HepG2 (cell line): ENCODE results near the gene SPTSSB. TPM values are rescaled to one million over a fixed set of nuclear protein-coding genes. Genes with fewer than 3 reads are reported as not detected.
A peak's percentile ranks its signal among the peaks of the same experiment; 100 is the strongest.

Source experiments
- ATAC-seq: fragments of 200-7000 bp; cut with Tn5 transposase; 3 replicates; pipeline ENCODE4 v1.9.1; 2020; ENCODE audit warnings: mild to moderate bottlenecking, moderate library complexity
- BruUV-seq: library from RNA; stranded (reverse); fragments of 400-500 nt; replicated peaks from 2 replicates; lab custom pipeline; 2021; lab: Mats Ljungman, UMichigan
- CTCF ChIA-PET: fragments of 300-600 bp; formaldehyde crosslinking; extraction: SDS; loops from one replicate; lab custom pipeline; 2021; ENCODE audit warnings: low total read pairs, inconsistent platforms, low intra/inter-chr PET ratio; lab: Yijun Ruan, JAX
- POLR2A ChIA-PET: fragments of 350-600 bp; sonication (Branson Sonifier 250); formaldehyde crosslinking; loops from one replicate; lab custom pipeline; 2020; ENCODE audit warnings: antibody characterized with exemption, inconsistent platforms; lab: Yijun Ruan, JAX
- DNase-seq: peaks from one replicate; pipeline ENCODE4 v3.0.0-alpha.2; 2015; ENCODE audit warnings: low spot score
- FAIRE-seq: peaks from 3 replicates; lab custom pipeline; 2011; peaks lifted over from hg19 to GRCh38; lab: Jason Lieb, UNC
- H2AFZ ChIP-seq: one replicate; pipeline ENCODE4 v1.6.1; 2011; ENCODE audit warnings: low read length, inconsistent platforms
- H3K27ac ChIP-seq: fragments of 300-600 bp; 3 replicates; pipeline ENCODE4 v1.8.0; 2011; ENCODE audit warnings: mixed run types, mild to moderate bottlenecking, mixed read lengths, low read length, inconsistent platforms; ENCODE audit not compliant: insufficient read depth; ENCODE audit errors: extremely low read length
- H3K27me3 ChIP-seq, 2 experiments: fragments of 200-600 bp in 1 of 2; 2 replicates in 1 of 2; 3 replicates in 1 of 2; pipeline versions ENCODE4 v1.6.0 to v1.8.0; 2011; ENCODE audit warnings: low read length in 2 of 2, mild to moderate bottlenecking in 2 of 2, moderate library complexity in 2 of 2, inconsistent platforms in 1 of 2; ENCODE audit not compliant: insufficient read depth in 2 of 2, control insufficient read depth in 1 of 2
- H3K36me3 ChIP-seq, 2 experiments: fragments of 200-600 bp in 1 of 2; replicated peaks in 1 of 2; 2 replicates in 1 of 2; 3 replicates in 1 of 2; pipeline versions ENCODE4 v1.5.1 to v1.8.0; 2011; ENCODE audit warnings: low read length in 2 of 2, inconsistent platforms in 1 of 2; ENCODE audit not compliant: insufficient read depth in 2 of 2, control insufficient read depth in 1 of 2
- H3K4me1 ChIP-seq: 2 replicates; pipeline ENCODE4 v1.5.1; 2012; ENCODE audit warnings: low read length, inconsistent platforms; ENCODE audit not compliant: insufficient read depth
- H3K4me2 ChIP-seq: 2 replicates; pipeline ENCODE4 v1.6.0; 2011; ENCODE audit warnings: low read depth, low read length, inconsistent platforms
- H3K4me3 ChIP-seq, 3 experiments: fragments of 200-600 bp in 1 of 3; sonication (generic), shearing (Covaris generic) in 1 of 3; replicated peaks in 1 of 3; 2 replicates each; pipeline ENCODE4 v1.5.1; 2011 to 2016; ENCODE audit warnings: low read length in 3 of 3, inconsistent platforms in 2 of 3, low read depth in 2 of 3, mild to moderate bottlenecking in 2 of 3, control low read depth in 1 of 3, mixed read lengths in 1 of 3; ENCODE audit not compliant: insufficient read depth in 1 of 3
- H3K79me2 ChIP-seq: one replicate; pipeline ENCODE4 v1.6.1; 2011; ENCODE audit warnings: low read length, inconsistent platforms; ENCODE audit not compliant: insufficient read depth
- H3K9ac ChIP-seq: 2 replicates; pipeline ENCODE4 v1.6.0; 2011; ENCODE audit warnings: mild to moderate bottlenecking, low read depth, low read length, inconsistent platforms; ENCODE audit not compliant: insufficient read depth
- H3K9me3 ChIP-seq: 2 replicates; pipeline ENCODE4 v1.5.1; 2012; ENCODE audit warnings: mild to moderate bottlenecking, low read length
- H4K20me1 ChIP-seq: 2 replicates; pipeline ENCODE4 v1.6.0; 2011; ENCODE audit warnings: inconsistent platforms, mild to moderate bottlenecking, low read length, moderate library complexity; ENCODE audit not compliant: insufficient read depth
- CBX5 ChIP-seq: sonication (generic); formaldehyde crosslinking; IDR thresholded peaks from 2 replicates; pipeline ENCODE4 v1.4.0; 2020; ENCODE audit warnings: missing genetic modification reagents, borderline replicate concordance
- CCDC6 ChIP-seq: sonication (generic); formaldehyde crosslinking; IDR thresholded peaks from 2 replicates; pipeline ENCODE4 v1.8.1; 2022; ENCODE audit warnings: mild to moderate bottlenecking, missing genetic modification reagents, moderate library complexity
- CERS6 ChIP-seq: sonication (generic); formaldehyde crosslinking; IDR thresholded peaks from 2 replicates; pipeline ENCODE4 v1.5.0; 2020; ENCODE audit warnings: missing genetic modification reagents
- CREB1 ChIP-seq, 2 experiments: fragments of 450-650 bp in 1 of 2; IDR thresholded peaks; 2 replicates each; pipeline ENCODE4 v1.6.1; 2016 to 2017; ENCODE audit warnings: control low read depth in 1 of 2, mild to moderate bottlenecking in 1 of 2, missing compliant biosample characterization in 1 of 2, missing genetic modification characterization in 1 of 2
- GABPB1 ChIP-seq: IDR thresholded peaks from 2 replicates; pipeline ENCODE4 v1.6.1; 2016; ENCODE audit warnings: mild to moderate bottlenecking, missing genetic modification reagents, moderate library complexity, missing compliant biosample characterization
- MYPOP ChIP-seq: sonication (generic); formaldehyde crosslinking; IDR thresholded peaks from 2 replicates; pipeline ENCODE4 v1.8.1; 2023; ENCODE audit warnings: mild to moderate bottlenecking, moderate library complexity, missing genetic modification reagents
- NFE2L2 ChIP-seq: fragments of 150-350 bp; IDR thresholded peaks from 2 replicates; pipeline ENCODE4 v1.6.1; 2014; ENCODE audit warnings: low read length
- ZNF20 ChIP-seq: sonication (generic); formaldehyde crosslinking; IDR thresholded peaks from 2 replicates; pipeline ENCODE4 v1.4.0; 2020; ENCODE audit warnings: mild to moderate bottlenecking, moderate library complexity, missing genetic modification reagents
- ZNF605 ChIP-seq: sonication (generic); formaldehyde crosslinking; IDR thresholded peaks from 2 replicates; pipeline ENCODE4 v1.8.0; 2022; ENCODE audit warnings: mild to moderate bottlenecking, missing genetic modification reagents
- WGBS: methylation state at CpG from one replicate; pipeline ENCODE4 v1.1.6; 2017; ENCODE audit warnings: low lambda C conversion rate; 5-methylcytosine and 5-hydroxymethylcytosine counted together
- in situ Hi-C: cut with HindIII; loops from 2 replicates; pipeline ENCODE4 v1.10.0; 2017; ENCODE audit warnings: low pct_unique_long_range_greater_than_20kb; ENCODE audit not compliant: extremely low pct_ligation_motif_present
- intact Hi-C: fragments of 100-400 bp; cut with micrococcal nuclease; formaldehyde crosslinking; loops from one replicate; pipeline ENCODE4 v1.10.0; 2022; ENCODE audit not compliant: unreplicated experiment
- polyA plus RNA-seq, 8 experiments: library from polyadenylated mRNA; depleted of rRNA in 3 of 8; stranded (reverse) in 7 of 8; unstranded in 1 of 8; fragments of >200 nt; fragmentation: Illumina TruSeq in 4 of 8; extraction: Trizol in 4 of 8; gene quantifications; 2 replicates each; pipeline versions ENCODE4 v1.2.1 to v1.2.3, GENCODE V29; 2011 to 2016; ENCODE audit warnings: low read depth in 4 of 8, missing spikeins in 1 of 8, mixed read lengths in 1 of 8; ENCODE audit not compliant: insufficient read depth in 1 of 8
- total RNA-seq, 5 experiments: library from RNA; depleted of rRNA; stranded (reverse); fragments of >200 nt; fragmentation: Illumina TruSeq; extraction: Trizol; gene quantifications; 2 replicates each; pipeline ENCODE4 v1.2.3, GENCODE V29; 2016; ENCODE audit warnings: low read depth in 1 of 5
- TF ChIP-seq, protein P1 (sequence below): sonication (generic); IDR thresholded peaks from 2 replicates; pipeline ENCODE4 v1.6.1; 2016; ENCODE audit warnings: low read depth, borderline replicate concordance
- TF ChIP-seq, protein P2 (sequence below): sonication (generic); formaldehyde crosslinking; IDR thresholded peaks from 2 replicates; pipeline ENCODE4 v1.4.0; 2020; ENCODE audit warnings: missing genetic modification reagents

The SPTSSB gene
- total and polyA plus RNA-seq, 2 of the 13 experiments (the other 11 are each of a cell fraction or from before 2014, with no cell fraction given) = 0.51 to 2.4 TPM

- Histone ChIP-seq H3K79me2 (no peaks in the 10 kb centered on the region), H3K36me3 (no peaks in the 10 kb centered on the region), H3K4me3 (no peak overlapping the region), H4K20me1 (no peaks in the 10 kb centered on the region), H3K9ac (no peak overlapping the region), H2AFZ (no peak overlapping the region), H3K4me1 (peaks cover 7% of the 10 kb centered on the region), H3K27me3 (0 out of 5 replicates have a peak, but pooled peaks cover 0 to 1% of the 10 kb centered on the region in 2 experiments), H3K4me2 (no peak overlapping the region), H3K27ac (no peak overlapping the region), H3K9me3 (peaks cover under 1% of the 10 kb centered on the region; the same call in 1 of the 2 replicates)
- ChIA-PET CTCF (no interaction called here), POLR2A (no interaction called here)
- no peak for FAIRE-seq
- no TSS peak for BruUV-seq
- no peak for ATAC-seq
- TF ChIP-seq CBX5 (CRISPR knock-in tag) = no peak
- peak; percentile 46 for TF ChIP-seq CREB1 (IDR thresholded peaks at IDR 0.05)
- TF ChIP-seq CREB1 (CRISPR knock-in tag; IDR thresholded peaks at IDR 0.05) = no peak
- no peak for TF ChIP-seq ZNF20 (CRISPR knock-in tag)
- no peak for TF ChIP-seq ZNF605 (CRISPR knock-in tag)
- peak; percentile 36; the same call in 1 of the 2 replicates for TF ChIP-seq NFE2L2
- TF ChIP-seq GABPB1 (CRISPR knock-in tag) = no peak
- in situ Hi-C loops (no loop called here), intact Hi-C loops (no loop called here)
- no peak for DNase-seq
- 41% methylated on average over 3 of the region's 3 CpGs for WGBS
These were observed 56.4 kb downstream of the SPTSSB start for GRCh38 chr3:161314836-161315395.

DNA sequence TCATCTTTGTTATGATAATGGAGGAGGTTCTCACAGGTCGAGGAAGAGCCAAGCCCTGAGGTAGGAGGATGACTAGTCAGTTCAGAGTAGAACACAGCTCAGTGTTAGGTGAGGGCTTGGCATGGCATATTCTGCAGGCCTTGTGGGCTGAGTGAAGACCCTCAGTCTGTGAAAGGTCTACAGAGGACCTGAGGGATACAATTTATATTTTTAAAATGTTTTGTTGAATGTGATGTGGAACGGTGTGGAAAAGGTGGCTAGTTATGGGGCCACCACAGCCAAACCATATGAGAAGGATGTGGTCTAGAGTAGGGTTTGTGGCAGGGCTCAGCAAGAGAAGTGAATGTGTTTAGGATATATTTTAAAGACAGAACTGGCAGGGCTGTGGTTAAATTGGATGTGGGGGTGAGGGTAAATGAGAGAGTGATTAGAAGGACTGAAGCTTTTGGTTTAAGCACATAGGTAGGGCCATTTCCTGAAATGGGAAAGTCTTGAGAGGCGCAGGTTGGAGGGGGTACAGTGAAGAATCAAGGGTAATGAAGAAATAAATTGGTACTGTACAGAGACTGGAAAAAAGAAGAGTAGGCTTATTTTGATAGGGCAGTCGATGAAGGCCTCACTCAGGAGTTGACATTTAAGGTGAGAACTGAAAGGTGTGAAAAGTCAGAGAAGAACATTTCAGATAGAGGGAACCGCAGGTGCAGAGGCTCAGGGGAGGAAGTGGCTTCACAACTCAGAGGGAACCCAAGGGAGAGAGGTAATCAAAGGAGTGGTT, 60.5 kb downstream of the SPTSSB start:
- no peak overlapping the region for H2AFZ ChIP-seq
- H3K36me3 ChIP-seq = no peaks in the 10 kb centered on the region
- no peak overlapping the region for H3K27ac ChIP-seq
- DNase-seq = no peak
- H3K79me2 ChIP-seq = no peaks in the 10 kb centered on the region
- H3K9ac ChIP-seq = no peak overlapping the region
- no peaks in the 10 kb centered on the region for H3K4me1 ChIP-seq
- H3K9me3 ChIP-seq = no peaks in the 10 kb centered on the region
- no peaks in the 10 kb centered on the region for H3K27me3 ChIP-seq
- intact Hi-C loops (no loop called here), in situ Hi-C loops (no loop called here)
- no peaks in the 10 kb centered on the region for H4K20me1 ChIP-seq
- 29% methylated on average over 5 of the region's 5 CpGs for WGBS
- CTCF ChIA-PET = no interaction called here
- no peak overlapping the region for H3K4me2 ChIP-seq
- no peak overlapping the region for H3K4me3 ChIP-seq
- no peak for ATAC-seq
- POLR2A ChIA-PET = no interaction called here
- BruUV-seq = no TSS peak
- no peak for FAIRE-seq
- TF ChIP-seq, protein P1, sequence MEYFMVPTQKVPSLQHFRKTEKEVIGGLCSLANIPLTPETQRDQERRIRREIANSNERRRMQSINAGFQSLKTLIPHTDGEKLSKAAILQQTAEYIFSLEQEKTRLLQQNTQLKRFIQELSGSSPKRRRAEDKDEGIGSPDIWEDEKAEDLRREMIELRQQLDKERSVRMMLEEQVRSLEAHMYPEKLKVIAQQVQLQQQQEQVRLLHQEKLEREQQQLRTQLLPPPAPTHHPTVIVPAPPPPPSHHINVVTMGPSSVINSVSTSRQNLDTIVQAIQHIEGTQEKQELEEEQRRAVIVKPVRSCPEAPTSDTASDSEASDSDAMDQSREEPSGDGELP = no peak
- TF ChIP-seq CCDC6 (CRISPR knock-in tag) (no peak), CERS6 (CRISPR knock-in tag) (no peak), MYPOP (CRISPR knock-in tag) (no peak)
- TF ChIP-seq, protein P2, sequence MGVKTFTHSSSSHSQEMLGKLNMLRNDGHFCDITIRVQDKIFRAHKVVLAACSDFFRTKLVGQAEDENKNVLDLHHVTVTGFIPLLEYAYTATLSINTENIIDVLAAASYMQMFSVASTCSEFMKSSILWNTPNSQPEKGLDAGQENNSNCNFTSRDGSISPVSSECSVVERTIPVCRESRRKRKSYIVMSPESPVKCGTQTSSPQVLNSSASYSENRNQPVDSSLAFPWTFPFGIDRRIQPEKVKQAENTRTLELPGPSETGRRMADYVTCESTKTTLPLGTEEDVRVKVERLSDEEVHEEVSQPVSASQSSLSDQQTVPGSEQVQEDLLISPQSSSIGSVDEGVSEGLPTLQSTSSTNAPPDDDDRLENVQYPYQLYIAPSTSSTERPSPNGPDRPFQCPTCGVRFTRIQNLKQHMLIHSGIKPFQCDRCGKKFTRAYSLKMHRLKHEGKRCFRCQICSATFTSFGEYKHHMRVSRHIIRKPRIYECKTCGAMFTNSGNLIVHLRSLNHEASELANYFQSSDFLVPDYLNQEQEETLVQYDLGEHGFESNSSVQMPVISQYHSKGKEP (CRISPR knock-in tag) = no peak
